Measurements from ENCODE around the gene CHRNA1.

Gene CHRNA1

DNA sequence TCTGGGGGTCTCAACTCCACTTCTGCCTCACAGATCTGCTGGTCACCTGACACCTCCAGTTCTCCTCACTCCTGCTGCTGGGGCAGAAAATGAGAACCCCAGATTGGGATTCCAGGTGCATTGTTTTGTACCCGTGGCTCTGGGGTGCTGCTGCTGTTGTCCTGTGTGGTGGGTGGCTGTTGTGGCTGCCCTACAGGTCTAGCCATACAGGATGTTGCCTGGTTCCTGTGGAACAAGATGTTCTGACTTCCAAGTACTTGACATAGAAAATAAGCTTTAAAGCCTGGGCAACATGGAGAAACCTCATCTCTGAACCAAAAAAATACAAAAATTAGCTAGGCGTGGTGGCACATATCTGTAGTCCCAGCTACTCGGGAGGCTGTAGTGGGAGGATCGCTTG, 38.1 kb downstream of the CHRNA1 start:
- no peak overlapping the region for H3K9ac ChIP-seq (ENCODE audit: low read length)
- no peak overlapping the region for H3K27ac ChIP-seq (ENCODE audit: low read depth, low read length, poor library complexity, severe bottlenecking)
- no peak overlapping the region for H3K4me2 ChIP-seq (ENCODE audit: low read length)
- H3K9me2 ChIP-seq (ENCODE audit: low read depth, low read length), result no peaks in the 10 kb centered on the region
- H4K20me1 ChIP-seq (ENCODE audit: insufficient read depth, low read length), result no peaks in the 10 kb centered on the region
- H3F3A ChIP-seq (ENCODE audit: insufficient read depth, low read length), result no peaks in the 10 kb centered on the region
- H2AFZ ChIP-seq (ENCODE audit: low read length), result no peak overlapping the region
- TF ChIP-seq, protein P1, sequence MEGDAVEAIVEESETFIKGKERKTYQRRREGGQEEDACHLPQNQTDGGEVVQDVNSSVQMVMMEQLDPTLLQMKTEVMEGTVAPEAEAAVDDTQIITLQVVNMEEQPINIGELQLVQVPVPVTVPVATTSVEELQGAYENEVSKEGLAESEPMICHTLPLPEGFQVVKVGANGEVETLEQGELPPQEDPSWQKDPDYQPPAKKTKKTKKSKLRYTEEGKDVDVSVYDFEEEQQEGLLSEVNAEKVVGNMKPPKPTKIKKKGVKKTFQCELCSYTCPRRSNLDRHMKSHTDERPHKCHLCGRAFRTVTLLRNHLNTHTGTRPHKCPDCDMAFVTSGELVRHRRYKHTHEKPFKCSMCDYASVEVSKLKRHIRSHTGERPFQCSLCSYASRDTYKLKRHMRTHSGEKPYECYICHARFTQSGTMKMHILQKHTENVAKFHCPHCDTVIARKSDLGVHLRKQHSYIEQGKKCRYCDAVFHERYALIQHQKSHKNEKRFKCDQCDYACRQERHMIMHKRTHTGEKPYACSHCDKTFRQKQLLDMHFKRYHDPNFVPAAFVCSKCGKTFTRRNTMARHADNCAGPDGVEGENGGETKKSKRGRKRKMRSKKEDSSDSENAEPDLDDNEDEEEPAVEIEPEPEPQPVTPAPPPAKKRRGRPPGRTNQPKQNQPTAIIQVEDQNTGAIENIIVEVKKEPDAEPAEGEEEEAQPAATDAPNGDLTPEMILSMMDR (IDR thresholded peaks at IDR 0.05; ENCODE audit: low read length), result no peak
- TF ChIP-seq EZH2 (IDR thresholded peaks at IDR 0.05; ENCODE audit: borderline replicate concordance, low read length), result no peak
- H3K36me3 ChIP-seq (ENCODE audit: insufficient read depth, low read length), result no peaks in the 10 kb centered on the region
- H3K4me3 ChIP-seq (ENCODE audit: low read depth, low read length, poor library complexity, severe bottlenecking), result no peak overlapping the region
- H3K27me3 ChIP-seq (ENCODE audit: insufficient read depth, low read length), result no peaks in the 10 kb centered on the region
- H3K4me1 ChIP-seq (ENCODE audit: insufficient read depth, low read length, severe bottlenecking), result no peaks in the 10 kb centered on the region
- H3K79me2 ChIP-seq (ENCODE audit: insufficient read depth, low read length), result no peaks in the 10 kb centered on the region
- no peaks in the 10 kb centered on the region for H3K9me3 ChIP-seq (ENCODE audit: low read length)

DNA sequence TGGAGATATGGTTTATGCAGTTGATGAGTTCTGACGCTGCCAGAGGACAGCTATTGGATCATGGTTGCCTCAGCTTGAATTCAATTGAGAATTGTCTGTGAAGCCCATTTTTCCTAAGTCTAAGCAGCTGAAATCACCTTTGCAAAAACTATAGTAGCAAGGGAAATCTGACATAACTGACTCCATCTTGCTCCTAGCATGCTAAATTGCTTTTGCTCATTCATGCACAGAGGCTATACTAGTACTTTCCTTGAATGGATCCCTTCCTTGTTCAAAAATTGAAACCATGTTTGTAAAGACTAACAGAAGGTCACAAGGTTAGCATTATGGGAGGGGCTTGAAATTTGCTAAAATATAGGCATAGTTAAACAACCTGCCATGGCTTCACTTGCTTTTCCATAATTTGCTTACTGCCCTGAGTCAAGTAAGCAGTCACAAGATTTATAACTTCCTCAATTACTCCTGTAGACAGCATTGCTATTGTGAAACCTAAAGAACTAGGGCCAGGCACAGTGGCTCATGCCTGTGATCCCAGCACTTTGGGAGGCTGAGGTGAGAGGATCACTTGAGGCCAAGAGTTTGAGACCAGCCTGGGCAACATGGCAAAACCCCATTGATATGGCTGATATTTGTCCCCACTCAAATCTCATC, 41.2 kb downstream of the CHRNA1 start:
- H3K79me2 ChIP-seq (ENCODE audit: insufficient read depth, low read length), result no peaks in the 10 kb centered on the region
- no peaks in the 10 kb centered on the region for H3K9me2 ChIP-seq (ENCODE audit: low read depth, low read length)
- H3F3A ChIP-seq (ENCODE audit: insufficient read depth, low read length), result no peaks in the 10 kb centered on the region
- H4K20me1 ChIP-seq (ENCODE audit: insufficient read depth, low read length), result no peaks in the 10 kb centered on the region
- no peak overlapping the region for H3K27ac ChIP-seq (ENCODE audit: low read depth, low read length, poor library complexity, severe bottlenecking)
- no peak overlapping the region for H2AFZ ChIP-seq (ENCODE audit: low read length)
- H3K9me3 ChIP-seq (ENCODE audit: low read length), result no peaks in the 10 kb centered on the region
- TF ChIP-seq, protein P1 (IDR thresholded peaks at IDR 0.05; ENCODE audit: low read length), result no peak
- no peak for TF ChIP-seq EZH2 (IDR thresholded peaks at IDR 0.05; ENCODE audit: borderline replicate concordance, low read length)
- no peak overlapping the region for H3K4me2 ChIP-seq (ENCODE audit: low read length)
- H3K4me3 ChIP-seq (ENCODE audit: low read depth, low read length, poor library complexity, severe bottlenecking), result no peak overlapping the region
- H3K36me3 ChIP-seq (ENCODE audit: insufficient read depth, low read length), result no peaks in the 10 kb centered on the region
- H3K27me3 ChIP-seq (ENCODE audit: insufficient read depth, low read length), result no peaks in the 10 kb centered on the region
- no peaks in the 10 kb centered on the region for H3K4me1 ChIP-seq (ENCODE audit: insufficient read depth, low read length, severe bottlenecking)
- H3K9ac ChIP-seq (ENCODE audit: low read length), result no peak overlapping the region

DNA sequence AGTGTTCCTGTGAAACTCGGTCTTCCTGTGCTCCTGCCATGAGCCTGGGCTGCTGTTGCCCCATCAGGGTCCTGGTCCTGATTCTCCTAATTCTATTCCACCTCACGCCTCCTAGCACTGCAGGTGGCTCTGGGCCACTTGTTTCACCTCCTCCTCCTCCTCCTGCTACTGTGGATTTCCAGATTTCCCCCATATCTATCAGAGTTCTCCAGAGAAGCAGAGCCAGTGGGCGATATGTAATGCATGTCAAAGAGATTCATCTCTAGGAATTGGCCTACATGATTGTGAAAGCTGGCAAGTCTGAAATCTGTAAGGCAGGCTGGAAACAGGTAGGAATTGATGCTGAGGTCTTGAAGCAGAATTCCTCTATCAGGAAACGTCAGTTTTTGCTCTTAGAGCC, 45.3 kb downstream of the CHRNA1 start:
- H3K36me3 ChIP-seq (ENCODE audit: insufficient read depth, low read length), result no peaks in the 10 kb centered on the region
- no peaks in the 10 kb centered on the region for H3K79me2 ChIP-seq (ENCODE audit: insufficient read depth, low read length)
- H3K9ac ChIP-seq (ENCODE audit: low read length), result no peak overlapping the region
- no peak overlapping the region for H3K4me2 ChIP-seq (ENCODE audit: low read length)
- H3F3A ChIP-seq (ENCODE audit: insufficient read depth, low read length), result no peaks in the 10 kb centered on the region
- no peaks in the 10 kb centered on the region for H3K9me2 ChIP-seq (ENCODE audit: low read depth, low read length)
- H3K4me3 ChIP-seq (ENCODE audit: low read depth, low read length, poor library complexity, severe bottlenecking), result no peak overlapping the region
- TF ChIP-seq, protein P1 (IDR thresholded peaks at IDR 0.05; ENCODE audit: low read length), result no peak
- TF ChIP-seq EZH2 (IDR thresholded peaks at IDR 0.05; ENCODE audit: borderline replicate concordance, low read length), result no peak
- no peaks in the 10 kb centered on the region for H3K27me3 ChIP-seq (ENCODE audit: insufficient read depth, low read length)
- no peaks in the 10 kb centered on the region for H3K4me1 ChIP-seq (ENCODE audit: insufficient read depth, low read length, severe bottlenecking)
- no peaks in the 10 kb centered on the region for H3K9me3 ChIP-seq (ENCODE audit: low read length)
- H2AFZ ChIP-seq (ENCODE audit: low read length), result no peak overlapping the region
- H3K27ac ChIP-seq (ENCODE audit: low read depth, low read length, poor library complexity, severe bottlenecking), result no peak overlapping the region
- no peaks in the 10 kb centered on the region for H4K20me1 ChIP-seq (ENCODE audit: insufficient read depth, low read length)

All from OCI-LY1 (cell line).